Colonic mucosa (tissue), 4 donors: Measurements from ENCODE around the gene RSPH3. TPM values are rescaled to one million over a fixed set of nuclear protein-coding genes. Genes with fewer than 3 reads are reported as not detected.

Experiments
- DNase-seq: peaks from one replicate; pipeline ENCODE4 v3.0.0-alpha.2; 2020
- H3K27ac ChIP-seq: fragments of 200-600 bp; one replicate; pipeline ENCODE4 v1.8.0; 2021
- H3K27me3 ChIP-seq: fragments of 200-600 bp; one replicate; pipeline ENCODE4 v1.8.0; 2021
- H3K36me3 ChIP-seq: fragments of 200-600 bp; one replicate; pipeline ENCODE4 v1.8.0; 2021
- H3K4me1 ChIP-seq: fragments of 200-600 bp; one replicate; pipeline ENCODE4 v1.8.0; 2021; ENCODE audit warnings: mild to moderate bottlenecking
- H3K4me3 ChIP-seq: fragments of 200-600 bp; one replicate; pipeline ENCODE4 v1.8.0; 2021
- H3K9ac ChIP-seq, 2 donors: one replicate each; pipeline ENCODE4 v1.7.0; 2013; ENCODE audit warnings: control low read depth in 2 of 2, low read depth in 2 of 2, low read length in 2 of 2
- H3K9me3 ChIP-seq: fragments of 200-600 bp; one replicate; pipeline ENCODE4 v1.8.0; 2021
- intact Hi-C: fragments of 100-400 bp; cut with DNase I; formaldehyde crosslinking; loops from one replicate; pipeline ENCODE4 v1.14.1; 2022
- total RNA-seq, 2 donors: library from RNA; stranded (reverse); fragmentation: NEBNext Ultra II Directional in 1 of 2; extraction: Animal tissue kit (Norgen Biotek cat#: 25700) in 1 of 2; gene quantifications; one replicate each; pipeline ENCODE4 v1.2.1, GENCODE V29; 2021
- TF ChIP-seq, protein P1 (sequence below): fragments of 200-600 bp; IDR thresholded peaks from one replicate; pipeline ENCODE4 v1.8.0; 2022; ENCODE audit warnings: antibody characterized with exemption, mild to moderate bottlenecking
- donor health status: healthy.
- donor health status: DM: no; HTN: no; CAD: no.
- donor health status: DM: no; HTN: no; CAD: no.

The RSPH3 gene
- total RNA-seq, 2 donors from 2014 or later = 17.5 to 19.8 TPM

DNA sequence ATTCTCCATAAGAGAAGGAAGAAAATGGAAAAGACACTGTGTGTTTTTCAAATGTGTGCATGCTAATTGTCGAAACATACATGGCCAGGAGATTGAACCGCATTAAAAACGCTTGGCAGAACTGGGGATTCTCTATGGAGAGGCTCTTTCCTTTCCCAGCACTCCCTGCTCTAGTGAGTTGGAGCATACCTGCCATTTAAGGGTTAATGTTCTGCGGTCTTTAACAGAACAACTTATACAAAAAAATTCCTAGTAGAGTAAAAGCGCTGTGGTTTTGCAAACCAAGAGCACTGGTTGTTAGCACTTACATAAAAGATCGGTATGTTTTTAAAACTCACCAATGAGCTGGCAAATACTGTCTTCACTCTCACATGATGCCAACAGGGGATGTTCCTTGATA lies 43.2 kb upstream of the RSPH3 start:
- Histone ChIP-seq H3K36me3 (no peaks in the 10 kb centered on the region), H3K4me3 (peak overlapping the region; percentile 8), H3K9ac (peak overlapping the region in 1 of 2 donors; percentile 43), H3K27ac (peak overlapping the region; percentile 48), H3K27me3 (no peaks in the 10 kb centered on the region), H3K9me3 (no peaks in the 10 kb centered on the region), H3K4me1 (no peaks in the 10 kb centered on the region)
- TF ChIP-seq, protein P1, sequence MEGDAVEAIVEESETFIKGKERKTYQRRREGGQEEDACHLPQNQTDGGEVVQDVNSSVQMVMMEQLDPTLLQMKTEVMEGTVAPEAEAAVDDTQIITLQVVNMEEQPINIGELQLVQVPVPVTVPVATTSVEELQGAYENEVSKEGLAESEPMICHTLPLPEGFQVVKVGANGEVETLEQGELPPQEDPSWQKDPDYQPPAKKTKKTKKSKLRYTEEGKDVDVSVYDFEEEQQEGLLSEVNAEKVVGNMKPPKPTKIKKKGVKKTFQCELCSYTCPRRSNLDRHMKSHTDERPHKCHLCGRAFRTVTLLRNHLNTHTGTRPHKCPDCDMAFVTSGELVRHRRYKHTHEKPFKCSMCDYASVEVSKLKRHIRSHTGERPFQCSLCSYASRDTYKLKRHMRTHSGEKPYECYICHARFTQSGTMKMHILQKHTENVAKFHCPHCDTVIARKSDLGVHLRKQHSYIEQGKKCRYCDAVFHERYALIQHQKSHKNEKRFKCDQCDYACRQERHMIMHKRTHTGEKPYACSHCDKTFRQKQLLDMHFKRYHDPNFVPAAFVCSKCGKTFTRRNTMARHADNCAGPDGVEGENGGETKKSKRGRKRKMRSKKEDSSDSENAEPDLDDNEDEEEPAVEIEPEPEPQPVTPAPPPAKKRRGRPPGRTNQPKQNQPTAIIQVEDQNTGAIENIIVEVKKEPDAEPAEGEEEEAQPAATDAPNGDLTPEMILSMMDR = no peak
- intact Hi-C loops = loop anchor here (2.0 kb wide), 1 partner anchor 62 kb away; no protein-coding TSS in a partner anchor
- peak; percentile 16 for DNase-seq

DNA sequence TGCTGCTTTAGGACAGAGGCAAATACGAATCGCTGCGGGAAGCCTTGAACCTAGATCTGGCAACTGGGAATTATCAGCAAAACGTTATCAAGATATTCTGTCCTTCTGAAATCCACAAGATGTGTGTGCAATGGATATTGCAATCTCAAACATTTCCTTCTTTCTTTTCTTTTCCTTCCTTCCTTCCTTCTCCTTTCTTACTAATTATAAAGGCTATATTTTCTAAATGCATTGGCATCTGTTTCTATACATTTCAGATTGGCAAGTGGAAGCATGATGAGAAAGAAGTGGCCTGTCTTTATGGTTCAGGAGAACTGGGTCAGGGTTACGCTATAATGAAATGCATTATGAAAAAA lies 42.8 kb upstream of the RSPH3 start:
- no peak for DNase-seq
- H3K4me1 ChIP-seq = no peaks in the 10 kb centered on the region
- peak overlapping the region; percentile 8 for H3K4me3 ChIP-seq
- H3K27ac ChIP-seq = peak overlapping the region; percentile 48
- no peaks in the 10 kb centered on the region for H3K27me3 ChIP-seq
- peak overlapping the region in 1 of 2 donors; percentile 43 for H3K9ac ChIP-seq
- H3K36me3 ChIP-seq = no peaks in the 10 kb centered on the region
- no peaks in the 10 kb centered on the region for H3K9me3 ChIP-seq
- intact Hi-C loops = loop anchor here (2.0 kb wide), 1 partner anchor 62 kb away; no protein-coding TSS in a partner anchor
- TF ChIP-seq, protein P1 = peak; percentile 33

DNA sequence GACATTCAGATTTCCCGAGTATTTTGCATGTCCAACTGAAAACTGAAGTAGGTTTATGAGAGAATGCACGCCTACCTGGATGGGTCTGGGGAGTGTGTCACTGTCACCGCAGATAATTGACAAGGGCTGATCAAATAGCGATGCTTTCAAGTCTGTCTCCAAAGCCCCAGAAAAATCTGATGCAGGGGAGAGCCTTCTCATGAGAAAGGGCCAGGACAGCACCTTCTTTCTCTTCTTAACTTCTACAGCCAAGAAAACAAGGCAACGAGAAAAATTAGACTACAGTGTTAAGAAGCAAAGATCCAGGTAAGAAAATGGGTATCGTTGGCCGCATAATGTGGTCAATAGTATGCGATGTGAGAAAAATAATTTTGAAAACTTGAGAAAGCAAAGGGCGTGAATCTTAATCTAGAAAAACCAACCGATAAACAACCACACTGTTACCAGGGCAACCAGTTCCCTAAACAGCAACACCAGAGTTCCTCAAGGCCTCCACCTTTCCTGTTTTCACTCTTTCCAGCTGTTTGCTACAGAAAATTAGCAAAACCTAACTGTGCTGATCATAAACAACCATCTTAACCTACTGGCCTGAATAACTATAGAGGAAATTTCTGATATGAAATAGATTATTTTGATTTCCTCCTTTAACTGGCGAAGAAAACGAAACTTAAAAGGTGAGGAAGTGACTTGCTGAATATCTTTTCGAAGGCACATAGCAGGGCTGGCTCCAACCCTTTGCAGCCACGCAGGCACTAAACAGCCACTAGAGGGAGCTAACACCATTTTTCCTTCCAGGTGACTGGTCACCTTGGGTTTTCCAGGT lies 42.2 kb upstream of the RSPH3 start:
- intact Hi-C loops = loop anchor here (2.0 kb wide), 1 partner anchor 63 kb away; no protein-coding TSS in a partner anchor
- TF ChIP-seq, protein P1 = peak; percentile 97
- Histone ChIP-seq H3K27ac (peak overlapping the region; percentile 48), H3K4me1 (no peaks in the 10 kb centered on the region), H3K27me3 (no peaks in the 10 kb centered on the region), H3K36me3 (no peaks in the 10 kb centered on the region), H3K4me3 (peak overlapping the region; percentile 4), H3K9ac (peak overlapping the region in 1 of 2 donors; percentile 47), H3K9me3 (no peaks in the 10 kb centered on the region)
- DNase-seq = peak; percentile 80

DNA sequence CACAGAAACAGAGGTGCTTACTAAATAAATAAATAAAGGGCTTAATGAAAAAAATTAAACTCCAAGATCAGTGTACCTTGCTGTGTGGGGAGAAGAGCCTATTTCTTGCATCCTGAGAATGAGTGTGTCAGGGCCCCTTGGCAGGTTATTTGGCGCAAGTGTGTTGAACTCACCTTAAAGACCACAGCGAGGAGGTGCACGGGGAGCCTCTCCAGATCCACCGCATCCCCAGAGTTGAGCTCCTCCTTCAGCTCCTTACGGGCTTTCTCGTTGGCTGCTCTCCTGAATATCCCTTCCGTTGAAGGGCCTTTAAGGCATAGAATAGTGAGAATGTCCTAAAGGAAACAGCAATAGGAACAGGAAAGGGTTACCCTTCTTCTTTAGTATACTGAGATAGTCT lies 41.2 kb upstream of the RSPH3 start:
- Histone ChIP-seq H3K27ac (no peak overlapping the region), H3K36me3 (no peaks in the 10 kb centered on the region), H3K4me1 (no peaks in the 10 kb centered on the region), H3K4me3 (no peak overlapping the region), H3K9me3 (no peaks in the 10 kb centered on the region), H3K27me3 (no peaks in the 10 kb centered on the region), H3K9ac (no peak overlapping the region)
- TF ChIP-seq, protein P1 = no peak
- intact Hi-C loops = no loop called here
- DNase-seq = peak; percentile 10

DNA sequence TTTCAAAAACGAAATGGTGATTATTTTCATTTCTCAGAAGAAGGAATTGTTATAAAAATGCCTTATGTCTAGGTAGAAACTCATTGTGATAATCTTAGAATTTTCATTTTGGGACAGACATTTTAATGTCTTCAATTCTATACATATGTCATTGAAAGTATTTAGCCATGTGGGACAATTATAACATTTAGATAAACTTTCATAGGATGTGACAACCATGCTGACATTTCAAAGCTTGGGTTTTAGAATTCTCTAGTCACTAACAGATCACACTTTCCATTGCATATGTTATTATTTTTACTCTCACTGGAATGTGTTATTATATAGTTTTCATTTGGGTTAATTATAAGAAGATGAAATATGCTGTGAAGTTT lies 39.9 kb upstream of the RSPH3 start:
- H3K27ac ChIP-seq = peak overlapping the region; percentile 10
- H3K36me3 ChIP-seq = no peaks in the 10 kb centered on the region
- no peak for DNase-seq
- no peak overlapping the region for H3K4me3 ChIP-seq
- TF ChIP-seq, protein P1 = no peak
- H3K9me3 ChIP-seq = no peaks in the 10 kb centered on the region
- intact Hi-C loops = no loop called here
- H3K9ac ChIP-seq = no peak overlapping the region
- H3K4me1 ChIP-seq = no peaks in the 10 kb centered on the region
- H3K27me3 ChIP-seq = no peaks in the 10 kb centered on the region
